ENCODE measurements around the gene IGSF3.
A peak's percentile ranks its signal among the peaks of the same experiment; 100 is the strongest.
"Not testable (repeated sequence)": the region's sequence is repeated elsewhere in the genome, so short reads cannot be mapped to it uniquely, and the experiment has no call there.

IGSF3 gene

DNA sequence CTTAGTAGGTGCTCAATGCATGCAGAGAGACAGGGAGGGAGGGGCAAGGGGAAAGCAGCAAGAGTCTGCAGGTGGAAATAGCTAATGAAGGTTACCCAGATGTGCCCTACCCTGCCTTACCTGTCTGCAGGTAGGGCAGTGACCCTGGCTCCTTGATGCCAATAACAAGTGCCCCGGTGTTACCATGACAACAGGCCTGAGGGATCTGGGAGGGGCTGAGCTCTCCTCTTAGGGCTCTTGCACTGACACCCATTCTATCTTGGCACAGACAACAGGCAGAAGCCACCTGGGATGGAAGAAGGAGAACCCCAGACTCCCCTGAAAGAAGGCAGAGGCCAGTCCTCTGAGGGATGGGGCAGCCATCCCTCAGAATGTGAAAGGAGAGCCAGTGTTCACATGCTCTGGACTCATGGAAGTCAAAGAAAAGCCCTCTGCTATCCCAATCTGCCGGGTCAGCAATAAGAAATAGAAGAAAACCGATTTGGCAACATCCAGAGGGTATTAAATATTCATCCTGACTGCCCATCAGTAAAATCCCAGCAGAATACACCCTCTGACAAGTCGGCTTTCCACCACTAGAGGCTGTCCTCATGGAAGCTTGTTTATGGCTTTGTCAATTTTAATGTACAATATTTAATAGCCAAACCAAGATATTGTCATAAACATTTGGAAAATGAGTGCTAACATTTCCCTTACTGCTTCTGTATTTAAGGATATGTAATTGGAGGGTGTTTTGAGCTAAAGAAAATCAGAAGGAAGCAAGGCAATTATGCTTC is 72.3 kb downstream of the IGSF3 start:
- DNase-seq: not testable (repeated sequence)

DNA sequence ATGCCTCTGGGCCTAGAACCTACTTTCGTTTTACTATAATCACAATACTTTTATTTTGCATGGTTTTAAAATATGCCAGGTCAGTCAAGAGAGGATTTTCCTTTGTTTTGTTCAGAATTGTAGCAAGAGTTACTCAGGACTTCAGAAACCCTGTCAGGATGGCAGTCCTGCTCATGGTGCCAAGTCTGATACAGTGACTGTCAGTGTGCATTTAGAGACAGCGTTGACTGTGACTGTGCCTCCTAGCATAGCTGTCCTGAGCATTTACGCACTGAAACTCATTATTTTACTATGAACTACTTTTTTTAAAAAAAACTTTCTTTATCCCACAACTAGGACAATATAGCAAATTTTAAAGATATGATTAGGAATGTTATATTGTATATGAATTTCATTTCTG is 73.6 kb downstream of the IGSF3 start:
- not testable (repeated sequence) for DNase-seq

DNA sequence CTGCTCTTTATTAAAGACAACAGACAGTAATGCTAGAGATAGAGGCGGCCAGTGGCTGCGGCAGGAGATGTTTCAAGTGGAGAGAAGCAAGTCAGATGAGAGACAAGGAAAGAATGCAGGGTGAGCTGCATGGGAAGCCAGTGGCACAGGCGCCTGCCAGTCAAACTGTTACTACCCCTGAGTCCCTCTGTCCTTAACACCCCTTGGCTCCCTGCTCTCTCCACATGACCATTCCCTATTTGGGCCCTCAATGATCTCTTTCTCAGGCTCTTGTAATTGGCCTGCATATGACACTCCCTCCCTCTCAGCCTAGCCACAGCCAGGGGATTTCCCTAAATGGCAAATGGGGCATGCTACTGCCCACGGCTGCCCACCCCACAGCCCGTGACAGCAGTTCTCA is 74.1 kb downstream of the IGSF3 start:
- not testable (repeated sequence) for DNase-seq

DNA sequence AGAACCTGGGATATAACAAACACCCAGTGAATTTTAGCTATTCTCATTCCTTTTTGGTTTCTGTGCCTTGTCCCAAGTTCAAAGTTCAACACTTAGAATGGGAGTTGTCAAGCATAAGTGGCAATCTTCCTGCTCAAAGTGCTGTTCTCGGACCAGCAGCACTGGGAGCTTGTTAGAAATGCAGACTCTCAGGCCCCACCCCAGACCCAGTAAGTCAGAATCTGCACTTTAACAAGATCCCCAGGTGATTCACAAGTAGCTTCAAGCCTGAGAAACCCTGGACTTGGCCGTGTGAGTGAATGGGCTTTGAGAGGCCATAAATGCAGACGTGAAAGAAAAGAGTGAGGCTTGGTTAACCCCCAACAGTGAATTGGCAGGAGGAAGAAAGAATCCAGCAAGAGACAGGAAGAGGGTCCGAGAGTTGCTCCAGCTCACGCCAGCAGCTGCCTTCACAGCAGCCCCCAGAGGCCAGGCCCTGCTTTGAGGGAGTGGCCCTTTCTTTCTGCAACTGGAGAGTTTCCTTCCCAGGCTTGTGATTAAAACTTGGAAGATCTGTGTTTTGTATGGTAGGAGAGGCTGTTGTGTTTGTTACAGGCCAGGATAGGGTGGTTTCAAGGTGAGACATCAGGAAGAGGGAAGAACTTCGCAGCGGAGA is 75.5 kb downstream of the IGSF3 start:
- not testable (repeated sequence) for DNase-seq

DNA sequence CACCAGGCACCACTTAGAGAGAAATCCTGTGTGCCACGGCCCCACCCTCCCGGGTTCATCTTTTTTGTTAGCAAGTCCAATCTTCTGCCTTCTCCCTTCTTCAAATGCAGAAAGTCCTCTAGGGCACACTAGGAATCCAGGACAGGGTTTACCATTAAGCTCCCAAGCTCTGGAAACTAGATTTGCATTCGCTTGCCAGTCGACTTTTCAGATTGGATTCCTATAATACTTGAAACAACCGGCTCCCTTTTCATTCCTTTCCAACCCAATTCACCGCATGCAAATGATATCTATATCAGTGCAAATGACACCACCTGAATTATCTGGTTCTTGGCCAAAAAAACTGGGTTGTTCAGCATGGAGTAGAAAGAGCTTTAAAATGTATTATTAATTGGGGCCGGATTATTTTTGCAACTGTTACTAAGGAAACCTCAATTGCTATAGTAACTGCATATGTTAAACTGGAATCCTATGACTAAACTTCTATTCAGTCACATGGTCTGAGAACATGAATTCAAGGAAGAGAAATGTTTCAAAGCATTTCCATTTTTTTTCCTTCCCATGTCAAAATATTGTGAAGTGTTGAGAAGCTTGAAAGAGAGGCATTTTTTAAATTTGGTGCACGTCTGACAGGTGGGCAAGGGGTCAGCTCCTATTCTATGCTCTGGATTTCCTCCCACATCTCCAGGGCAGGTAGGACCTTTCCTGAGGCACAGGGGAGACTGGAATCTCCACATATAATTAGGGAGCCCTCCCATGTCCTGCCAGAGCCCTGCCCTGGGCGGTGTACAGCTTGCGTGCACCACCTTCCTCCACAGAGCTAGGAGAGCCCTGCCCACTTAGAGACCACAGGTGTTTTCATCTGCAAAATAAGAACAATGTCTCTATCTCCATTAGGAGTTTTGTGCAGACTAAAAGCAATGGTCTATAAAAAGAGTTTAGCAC is 76.3 kb downstream of the IGSF3 start:
- not testable (repeated sequence) for DNase-seq

DNA sequence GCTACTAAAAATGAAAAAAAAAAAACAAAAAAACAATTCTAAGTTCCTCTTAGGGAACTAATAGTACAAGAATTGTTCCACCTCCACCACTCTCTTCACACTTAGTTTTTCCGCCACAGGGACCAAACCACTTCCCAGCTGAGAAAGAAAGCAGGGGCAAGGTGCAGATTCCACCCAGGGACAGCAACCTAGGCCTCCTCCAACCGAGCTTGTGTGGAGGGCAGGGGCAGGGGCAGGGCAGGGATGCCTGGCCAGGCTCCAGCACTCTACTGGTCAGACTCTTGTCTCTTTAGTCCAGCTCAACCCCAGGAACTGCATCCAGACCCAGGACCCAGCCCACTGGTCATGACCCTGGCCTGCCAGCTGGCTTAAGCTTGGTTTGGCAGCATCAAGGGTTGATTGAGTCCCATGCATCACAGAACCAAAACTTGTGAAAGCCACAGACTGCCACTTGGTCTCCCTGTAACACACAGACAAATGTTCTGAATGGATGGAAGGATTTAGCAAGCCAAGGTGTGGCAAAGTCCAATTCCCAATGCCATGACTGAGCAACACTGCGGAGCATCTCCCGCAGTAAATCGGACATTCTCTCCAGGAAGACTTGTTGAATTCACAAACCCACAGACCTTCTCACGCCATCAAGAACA is 77.1 kb downstream of the IGSF3 start:
- not testable (repeated sequence) for DNase-seq

DNA sequence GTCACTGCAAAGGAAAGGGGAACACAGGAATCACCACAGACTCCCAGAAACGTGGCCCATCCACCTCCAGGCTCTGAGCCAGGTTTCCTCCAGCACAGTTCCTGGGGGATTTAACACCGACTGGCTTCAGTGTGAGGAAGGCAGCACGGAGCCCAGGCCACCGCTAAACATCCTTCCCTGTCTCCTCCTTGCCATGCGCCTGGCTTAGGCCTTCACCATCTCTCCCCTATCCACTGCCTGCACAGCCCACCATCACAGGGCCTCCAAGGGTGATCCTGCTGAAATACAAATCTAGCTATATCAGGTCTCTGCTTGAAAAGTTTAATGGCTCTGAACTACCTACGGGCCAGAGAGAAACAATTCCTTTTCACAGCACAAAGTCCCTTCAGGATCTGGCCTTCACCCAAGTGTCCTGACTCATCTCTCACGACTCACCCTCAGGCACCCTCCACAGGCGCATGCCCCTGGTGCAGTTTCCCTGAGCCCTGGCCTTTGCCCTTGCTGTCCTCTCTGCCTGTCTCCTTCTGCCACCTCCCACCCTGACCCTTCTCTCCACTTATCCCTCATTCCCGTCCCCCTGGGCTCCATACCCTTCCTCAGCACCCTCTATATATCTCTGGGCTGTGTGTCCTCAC is 78.3 kb downstream of the IGSF3 start:
- not testable (repeated sequence) for DNase-seq

GRCh38 chr1:116587501-116588227 is 79.9 kb downstream of the IGSF3 start:
- DNase-seq: no peak

GRCh38 chr1:116586741-116587143 is 80.8 kb downstream of the IGSF3 start:
- no peak for DNase-seq

- DNase-seq: no peak
Measured at GRCh38 chr1:116585886-116586285, 81.6 kb downstream of the IGSF3 start.

- no peak for DNase-seq
Measured at GRCh38 chr1:116581323-116581885, 86.1 kb downstream of the IGSF3 start.

DNA sequence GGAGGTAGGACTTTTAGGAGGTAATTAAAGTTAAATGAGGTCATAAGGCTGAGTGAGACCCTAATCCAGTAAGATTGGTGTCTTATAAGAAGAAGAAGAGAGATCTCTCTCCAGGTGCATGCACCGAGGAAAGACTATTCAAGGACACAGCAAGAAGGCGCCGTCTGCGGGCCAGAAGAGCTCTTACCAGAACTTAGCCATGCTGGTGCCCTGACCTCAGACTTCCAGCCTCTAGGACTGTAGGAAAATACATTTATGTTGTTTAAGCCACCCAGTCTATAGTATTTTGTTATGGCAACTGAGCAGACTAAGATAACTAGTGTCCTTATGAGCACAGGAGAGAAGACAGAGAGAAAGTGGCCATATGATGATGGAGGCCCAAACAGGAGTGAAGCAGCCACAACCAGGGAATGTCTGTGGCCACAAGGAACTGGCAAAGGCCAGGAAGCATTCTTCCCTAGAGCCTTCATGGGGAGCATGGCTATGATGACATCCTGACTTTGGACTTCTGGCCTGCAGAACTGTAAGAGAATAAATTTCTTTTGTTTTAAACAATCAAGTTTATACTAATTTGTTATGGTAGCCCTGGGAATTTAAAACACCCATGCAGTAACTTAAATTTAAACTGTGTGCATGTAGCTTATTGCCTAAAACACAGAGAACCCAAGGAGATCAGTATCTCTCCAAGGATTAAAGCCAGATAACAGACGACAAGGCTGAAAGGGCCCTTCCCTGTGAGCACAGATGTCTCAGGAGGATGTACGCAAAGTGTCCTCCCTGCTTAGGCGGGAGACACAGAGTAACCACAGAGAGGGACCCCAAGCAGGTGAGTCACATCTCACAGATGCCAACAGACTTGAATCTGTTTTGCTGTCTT is 86.8 kb downstream of the IGSF3 start:
- DNase-seq: no peak

DNA sequence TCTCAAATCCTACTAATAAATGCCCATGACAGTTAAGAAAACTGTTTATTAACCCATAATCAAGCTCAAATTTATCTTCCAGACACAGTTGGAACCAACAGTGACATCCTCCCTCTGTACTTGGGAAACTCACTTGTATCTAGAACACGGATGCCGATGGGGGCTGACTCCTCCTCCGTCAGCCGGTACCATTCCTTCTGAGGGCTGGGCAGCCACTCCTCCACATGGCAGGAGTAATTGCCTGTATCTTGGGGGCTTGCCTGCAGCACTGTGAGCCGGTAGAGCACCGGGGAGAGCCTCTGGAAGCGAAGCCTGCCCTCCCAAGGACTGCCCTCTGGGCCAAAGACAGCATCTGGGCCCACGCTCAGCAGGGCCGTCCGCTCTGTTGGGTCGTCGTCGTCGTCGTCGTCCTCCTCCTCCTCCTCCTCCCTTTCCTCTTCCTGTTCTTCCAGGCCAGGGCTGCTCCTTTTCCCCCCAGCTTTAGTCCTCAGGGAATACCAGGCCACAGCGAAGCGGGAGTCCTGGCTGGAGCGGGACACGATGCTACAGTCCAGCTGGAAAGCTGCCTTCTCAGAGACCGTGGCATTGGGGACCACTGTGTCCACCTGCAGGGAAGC is 88.2 kb downstream of the IGSF3 start:
- no peak for DNase-seq

DNA sequence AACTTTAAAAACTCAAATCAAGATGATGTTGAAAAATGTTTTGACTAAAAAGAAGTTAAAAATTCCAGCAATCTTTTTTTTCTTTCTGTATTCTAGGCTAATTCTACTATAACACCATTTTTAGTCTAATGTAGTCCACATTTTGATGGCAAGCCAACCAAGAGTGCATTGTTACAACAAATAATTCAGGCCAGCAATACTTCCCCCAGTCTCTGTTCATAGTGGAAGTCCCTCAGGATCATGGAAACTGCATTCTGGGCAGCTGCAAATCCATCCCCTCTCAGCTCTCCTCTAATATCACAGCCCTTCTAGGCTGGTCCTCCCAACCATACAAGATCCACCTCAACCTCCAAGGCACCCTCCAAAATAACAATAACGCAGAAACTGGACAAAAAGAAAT is 89.0 kb downstream of the IGSF3 start:
- DNase-seq: no peak

DNA sequence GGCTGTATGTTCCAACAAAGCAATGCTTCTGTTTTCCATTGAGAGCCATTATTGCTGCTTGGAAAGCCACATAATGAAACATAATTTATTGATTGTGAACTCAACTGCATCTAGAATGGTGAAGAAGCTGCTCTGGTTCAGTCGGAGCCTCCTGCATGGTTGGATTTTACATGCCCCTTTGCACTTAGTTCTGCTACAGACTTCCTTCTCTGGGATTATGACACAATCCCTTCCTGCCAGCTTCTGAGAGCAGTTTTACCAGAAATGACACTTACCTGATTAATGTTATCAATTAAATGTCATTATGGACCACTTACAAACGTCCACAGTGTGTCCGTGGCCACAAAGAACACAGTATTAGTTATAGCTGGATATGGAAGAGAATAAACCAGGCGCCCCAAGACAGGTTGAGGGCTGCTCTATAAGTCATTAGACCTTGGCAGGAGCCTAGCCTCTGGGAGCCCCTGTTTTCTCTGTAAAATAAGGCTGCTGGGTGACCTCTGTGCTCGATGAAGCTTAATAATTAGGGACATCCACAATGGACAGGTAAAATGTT is 89.7 kb downstream of the IGSF3 start:
- DNase-seq: no peak

- peak; percentile 40 for DNase-seq
Measured at GRCh38 chr1:116574581-116575291, 92.8 kb downstream of the IGSF3 start.

- DNase-seq: no peak
Measured at GRCh38 chr1:116573431-116574095, 94.0 kb downstream of the IGSF3 start.

DNA sequence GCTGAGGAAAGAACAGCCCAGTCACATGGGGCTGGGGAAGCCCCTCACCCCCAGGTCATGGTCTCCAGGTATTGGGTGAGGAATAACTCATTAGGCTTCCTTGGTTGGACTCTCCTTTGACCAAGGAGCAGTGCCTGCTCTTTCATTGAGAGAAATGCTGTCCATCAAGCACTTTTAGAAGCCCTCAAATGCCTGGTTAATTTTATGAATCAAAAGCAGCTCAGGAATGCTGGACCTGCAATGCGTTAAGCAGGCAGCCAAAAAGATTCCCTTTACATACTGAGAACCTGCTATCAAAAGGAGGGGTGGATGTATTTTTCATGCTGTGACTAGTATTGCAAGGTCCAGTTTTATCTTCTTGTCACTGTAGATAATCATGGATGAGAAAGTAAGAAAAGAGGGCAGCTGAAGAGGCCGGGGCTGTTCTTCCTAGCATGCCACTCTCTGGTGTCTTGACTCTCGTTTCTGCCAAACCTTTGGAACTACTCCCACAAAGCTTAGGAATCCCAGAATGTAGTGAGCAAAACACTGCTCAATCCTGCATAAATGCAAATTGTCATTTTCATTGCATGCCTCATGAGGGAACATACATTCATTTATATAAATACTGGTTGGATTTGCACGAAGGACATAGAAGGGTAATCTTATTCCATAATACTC is 94.6 kb downstream of the IGSF3 start:
- no peak for DNase-seq

All from NCI-H774 (cell line).